Fibroblast of skin of left biceps (primary cell): ENCODE measurements around the gene RNLS.
"Not testable (repeated sequence)": the region's sequence is repeated elsewhere in the genome, so short reads cannot be mapped to it uniquely, and the experiment has no call there.

Experiments
- DNase-seq, 2 experiments: peaks; one replicate each; pipeline ENCODE4 v3.0.0-alpha.2; 2013; ENCODE audit warnings: low read depth in 2 of 2

RNLS gene

GRCh38 chr10:88388324-88388723 is 194.8 kb downstream of the RNLS start:
- DNase-seq = no peak

- no peak for DNase-seq
Observed at GRCh38 chr10:88386821-88387773, 196.0 kb downstream of the RNLS start.

GRCh38 chr10:88386204-88386788 is 196.8 kb downstream of the RNLS start:
- DNase-seq = no peak

GRCh38 chr10:88385601-88386203 is 197.4 kb downstream of the RNLS start:
- no peak for DNase-seq

- no peak for DNase-seq
Observed at GRCh38 chr10:88383276-88383675, 199.8 kb downstream of the RNLS start.

GRCh38 chr10:88382699-88383098 is 200.4 kb downstream of the RNLS start:
- DNase-seq = no peak

- peak; percentile 53 for DNase-seq
Observed at GRCh38 chr10:88379575-88379974, 203.5 kb downstream of the RNLS start.

GRCh38 chr10:88377510-88377909 is 205.6 kb downstream of the RNLS start:
- no peak for DNase-seq

GRCh38 chr10:88374392-88375175 is 208.5 kb downstream of the RNLS start:
- no peak for DNase-seq

- no peak for DNase-seq
Observed at GRCh38 chr10:88372881-88373592, 210.1 kb downstream of the RNLS start.

GRCh38 chr10:88372051-88372715 is 210.9 kb downstream of the RNLS start:
- no peak for DNase-seq

- no peak for DNase-seq
Observed at GRCh38 chr10:88370713-88371112, 212.4 kb downstream of the RNLS start.

- no peak for DNase-seq
Observed at GRCh38 chr10:88366772-88367171, 216.3 kb downstream of the RNLS start.

GRCh38 chr10:88361995-88362807 is 220.9 kb downstream of the RNLS start:
- DNase-seq = no peak

- DNase-seq = no peak
Observed at GRCh38 chr10:88361494-88361893, 221.6 kb downstream of the RNLS start.

- not testable (repeated sequence) for DNase-seq
Observed at GRCh38 chr10:88355750-88356149, 227.4 kb downstream of the RNLS start.

- no peak for DNase-seq
Observed at GRCh38 chr10:88347597-88348304, 235.4 kb downstream of the RNLS start.

- no peak for DNase-seq
Observed at GRCh38 chr10:88347022-88347421, 236.1 kb downstream of the RNLS start.
